GM21786 (cell line): Measurements from ENCODE around the gene TTC38.

Experiments
- ATAC-seq: cut with Tn5 transposase; IDR thresholded peaks from one replicate; pipeline ENCODE4 v1.9.1; 2021; ENCODE audit not compliant: unreplicated experiment

The TTC38 gene

DNA sequence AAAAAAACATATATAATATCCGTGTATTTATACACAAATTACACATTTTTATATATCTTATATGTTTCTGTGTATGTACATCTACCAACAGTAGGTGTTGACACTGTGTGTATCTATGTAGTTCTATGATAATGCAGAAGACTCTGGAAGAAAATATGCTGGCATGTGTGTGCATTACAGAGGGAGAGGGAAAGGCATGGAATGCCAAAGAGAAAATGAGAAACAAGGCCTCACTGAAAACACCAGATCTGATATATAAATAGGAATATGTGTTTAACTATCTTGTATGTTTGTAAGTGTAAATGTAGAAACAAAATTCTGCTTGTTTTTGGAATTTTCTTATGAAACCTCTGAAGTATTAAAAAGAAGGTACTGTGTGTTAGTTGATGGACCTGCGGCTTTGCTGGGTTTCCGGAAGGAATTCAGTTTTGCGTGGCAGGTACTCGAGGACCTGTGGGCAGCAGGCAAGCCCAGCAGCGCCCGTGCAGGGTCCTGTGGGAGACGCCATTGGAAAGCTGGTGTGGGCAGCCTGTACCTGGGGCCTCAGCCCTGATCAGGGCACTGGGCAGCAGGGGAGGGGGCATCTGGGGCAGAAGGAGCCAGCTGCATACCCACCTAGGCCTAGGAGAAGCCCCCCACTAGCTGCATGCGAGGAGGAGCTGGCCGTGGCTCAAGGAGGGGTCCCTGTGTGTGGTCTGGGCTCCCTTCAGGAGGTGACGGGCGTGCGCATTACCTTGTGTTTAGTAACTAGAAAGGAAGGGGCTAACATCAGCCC lies 60.1 kb downstream of the TTC38 start:
- no peak for ATAC-seq

DNA sequence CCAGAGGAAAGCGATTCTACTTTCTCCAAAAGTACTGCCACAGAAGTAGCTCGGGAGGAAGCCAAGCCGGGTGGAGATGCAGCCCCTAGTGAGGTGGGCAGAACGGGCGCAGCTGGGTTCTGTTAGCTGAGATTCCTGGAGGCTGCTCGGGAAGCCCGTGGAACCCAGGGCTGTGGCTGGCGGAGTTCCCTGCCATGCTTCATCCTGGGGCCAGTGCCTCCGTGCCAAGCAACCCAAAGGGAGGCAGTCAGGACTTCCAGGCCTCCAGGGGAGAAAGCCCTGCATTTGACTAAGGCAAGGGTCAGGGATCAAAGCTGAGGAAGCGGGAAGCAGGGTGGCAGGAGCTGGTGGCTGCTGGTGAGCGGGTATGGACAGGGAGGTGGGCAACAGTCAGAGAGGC lies 61.0 kb downstream of the TTC38 start:
- ATAC-seq = no peak

DNA sequence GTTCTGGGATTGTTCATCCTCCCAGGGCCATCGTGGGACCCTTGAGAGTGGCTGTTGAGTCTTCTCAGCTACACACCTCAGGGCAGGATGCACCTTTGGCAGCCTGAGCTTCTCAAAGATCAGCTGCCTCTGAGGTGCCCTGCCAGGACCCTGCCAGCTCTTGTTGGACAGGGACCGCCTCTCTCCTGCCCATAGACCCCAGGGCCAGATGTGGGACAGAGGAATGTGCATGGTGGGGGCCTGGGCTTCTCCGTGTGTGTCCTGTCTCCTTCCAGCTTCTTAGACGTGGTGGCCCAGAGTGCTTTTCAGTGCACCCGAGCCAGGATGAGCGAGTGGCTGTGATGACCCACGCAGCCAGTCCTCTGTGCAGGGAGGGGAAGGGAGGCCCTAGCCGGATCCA lies 61.8 kb downstream of the TTC38 start:
- no peak for ATAC-seq

DNA sequence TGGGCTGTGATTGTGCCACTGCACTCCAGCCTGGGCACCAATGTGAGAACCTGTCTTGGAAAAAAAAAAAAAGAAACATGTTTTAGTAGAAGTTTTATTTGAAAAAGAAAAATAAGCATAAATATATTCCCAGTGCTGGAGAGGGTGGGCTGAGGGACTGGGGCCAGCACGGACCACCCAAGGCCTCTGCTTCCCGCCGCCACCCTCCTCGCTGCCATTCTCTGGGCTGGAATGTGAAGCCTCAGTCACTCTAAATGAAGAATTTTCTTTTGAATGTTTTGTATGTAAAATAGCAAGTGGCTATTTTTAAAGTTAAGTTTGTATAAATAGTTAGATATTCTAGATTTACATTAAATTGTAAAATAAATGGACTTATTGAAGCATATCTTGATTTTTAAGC lies 62.6 kb downstream of the TTC38 start:
- ATAC-seq = no peak

DNA sequence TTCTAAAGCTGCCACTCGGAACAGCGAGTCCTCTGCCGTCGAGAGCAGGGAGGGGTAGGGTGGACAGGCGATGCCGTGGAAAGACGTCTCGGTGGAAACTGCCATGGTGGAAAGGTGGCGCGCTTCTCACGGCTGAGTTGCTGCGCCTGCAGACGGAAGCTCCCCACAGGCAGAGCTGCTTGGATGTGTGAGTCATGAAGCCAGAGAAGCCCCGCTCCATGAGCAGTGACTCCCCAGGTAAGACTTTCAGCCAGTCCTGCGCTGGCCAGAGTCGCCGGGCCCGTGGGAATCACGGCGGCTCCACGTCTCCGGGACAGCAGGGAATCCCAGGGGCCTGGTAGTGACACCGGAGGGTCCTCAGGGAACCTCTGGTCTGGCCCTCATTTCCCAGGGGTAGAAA lies 63.7 kb downstream of the TTC38 start:
- no peak for ATAC-seq

DNA sequence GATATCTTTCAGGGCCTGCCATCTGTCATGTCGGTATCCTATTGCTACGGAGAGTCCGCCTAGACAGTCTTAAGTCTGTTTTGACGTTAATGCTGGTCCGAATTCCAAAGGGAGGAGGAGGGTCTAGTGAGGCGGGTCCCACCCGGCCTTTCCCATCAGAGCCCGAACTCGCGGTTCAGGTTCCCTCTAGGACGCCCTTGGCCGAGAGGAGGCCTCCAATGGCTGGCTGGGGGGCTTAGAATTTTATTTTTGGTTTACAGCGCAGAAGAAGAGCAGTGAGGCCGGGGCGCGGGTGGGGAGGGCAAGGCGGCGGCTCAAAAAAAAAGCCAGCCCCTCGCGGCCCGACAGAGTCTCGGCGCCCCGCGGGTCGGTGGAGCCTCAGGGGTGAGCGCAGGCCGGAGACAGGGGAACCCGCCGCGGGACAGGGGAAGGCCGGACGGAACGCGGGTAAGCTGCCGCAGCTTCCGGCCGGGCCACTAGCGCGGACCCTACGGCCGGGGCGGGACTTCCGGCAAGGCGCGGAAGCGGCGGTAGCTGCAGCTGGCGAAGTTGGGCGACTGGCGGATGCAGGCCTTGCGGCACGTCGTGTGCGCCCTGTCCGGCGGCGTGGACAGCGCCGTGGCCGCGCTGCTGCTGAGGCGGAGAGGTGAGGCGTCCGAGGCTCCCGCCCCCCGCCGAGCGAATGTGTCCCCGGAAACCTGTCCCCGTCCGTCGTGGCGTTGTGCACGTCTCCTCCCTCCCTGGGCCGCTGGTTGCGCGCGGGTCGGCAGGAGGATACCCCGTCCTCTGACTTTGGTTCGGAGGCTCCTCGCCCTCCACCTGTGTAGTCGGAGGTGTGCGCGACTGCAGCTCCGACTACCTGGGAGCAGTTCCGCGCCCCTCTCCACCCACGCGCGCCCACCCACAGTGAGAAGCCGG lies 67.7 kb downstream of the TTC38 start, which contains the start of gene TRMU:
TRMU (plus strand) TSS at position 514 of the 918 bp plus-strand sequence; CDS start at position 565, 51 bp downstream.
- peak; percentile 77 for ATAC-seq

DNA sequence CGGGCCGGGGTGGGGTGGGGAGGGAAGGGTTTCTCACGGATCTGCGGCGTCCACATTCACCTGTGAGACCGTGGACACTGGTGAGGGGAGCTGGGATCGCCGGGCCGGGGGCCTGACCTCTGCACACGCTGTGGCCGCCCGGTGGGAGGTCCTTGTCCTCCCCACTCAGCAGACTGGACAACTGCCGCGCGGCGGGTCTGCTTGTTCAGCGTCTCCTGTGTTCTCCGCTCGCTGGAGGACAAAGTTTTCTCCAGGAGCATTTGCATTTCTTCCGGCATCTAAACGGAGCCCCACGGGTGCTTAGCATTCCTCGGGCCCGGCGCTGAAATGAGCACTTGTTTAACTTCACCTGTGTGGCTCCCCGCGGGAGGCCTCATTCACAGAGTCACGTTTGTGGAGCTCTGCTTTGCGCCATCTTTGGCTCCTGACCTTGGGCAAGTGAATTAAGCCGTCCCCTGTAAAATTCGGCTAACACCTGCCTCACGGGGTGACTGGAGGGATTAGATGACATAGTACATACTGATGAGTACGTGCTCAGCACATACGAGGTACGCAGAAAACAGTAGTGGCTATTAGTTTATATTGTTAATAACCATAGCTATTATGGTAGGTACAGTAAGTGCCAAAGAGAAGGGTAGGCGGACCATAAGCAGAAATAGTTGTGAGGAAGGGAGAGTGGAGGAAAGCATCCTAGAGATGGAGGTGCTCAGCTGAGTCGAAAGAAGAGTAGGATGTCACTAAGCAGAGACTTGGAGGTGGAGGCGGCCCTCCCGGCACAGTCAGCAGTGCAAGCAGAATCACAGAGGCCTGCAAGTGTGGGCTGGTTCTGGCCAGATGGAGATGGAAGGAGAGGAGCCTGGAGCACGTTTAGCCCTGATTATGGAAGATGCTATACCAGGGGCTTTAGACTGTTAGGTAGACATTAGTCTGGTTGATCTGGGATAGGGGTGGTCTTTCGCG lies 68.6 kb downstream of the TTC38 start:
- ATAC-seq = peak; percentile 6

DNA sequence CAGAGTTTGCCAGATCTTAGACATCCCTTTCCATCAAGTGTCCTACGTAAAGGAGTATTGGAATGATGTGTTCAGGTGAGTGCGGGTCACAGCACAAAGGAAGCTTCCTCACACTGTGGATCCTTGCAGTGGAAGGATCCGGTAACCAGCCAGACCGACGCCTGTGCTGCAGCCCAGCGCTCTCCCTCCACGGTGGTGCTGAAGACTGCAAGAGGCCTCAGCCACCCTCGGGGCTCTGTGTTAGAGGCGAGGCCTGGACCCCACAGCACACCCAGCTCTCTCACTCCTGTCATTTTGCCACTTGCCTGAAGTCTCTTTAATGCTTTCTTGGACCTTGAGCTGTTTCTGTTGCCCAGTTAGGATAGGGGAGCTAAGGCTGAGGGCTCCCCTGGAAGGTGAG lies 70.1 kb downstream of the TTC38 start:
- no peak for ATAC-seq

GRCh38 chr22:46338636-46339035 lies 70.8 kb downstream of the TTC38 start:
- ATAC-seq = no peak

GRCh38 chr22:46339956-46340355 lies 72.1 kb downstream of the TTC38 start:
- ATAC-seq = no peak

DNA sequence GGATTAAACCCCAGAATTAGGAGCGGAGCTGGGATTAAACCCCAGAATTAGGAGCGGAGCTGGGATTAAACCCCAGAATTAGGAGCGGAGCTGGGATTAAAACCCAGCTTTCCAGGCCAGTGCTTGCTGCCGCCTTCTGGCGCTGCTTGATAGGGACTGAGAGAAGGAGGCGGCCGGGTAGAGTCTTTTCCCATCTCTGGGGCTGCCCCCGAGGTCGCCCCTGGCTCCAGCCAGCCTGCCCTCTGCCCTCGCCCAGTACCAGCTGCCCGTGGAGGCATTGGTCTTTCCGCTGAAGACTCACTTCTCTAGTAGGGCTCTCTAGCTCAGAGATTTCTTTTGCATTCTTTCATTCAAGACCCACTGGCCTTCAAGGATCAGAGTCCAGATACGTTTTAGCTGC lies 72.9 kb downstream of the TTC38 start:
- ATAC-seq = no peak
